Lower lobe of right lung (tissue), 2 donors: Measurements from ENCODE around the gene PRPS1L1. TPM values are rescaled to one million over a fixed set of nuclear protein-coding genes. Genes with fewer than 3 reads are reported as not detected.

Source experiments
- ATAC-seq, 2 donors: fragments of 200-7000 bp; cut with Tn5 transposase; one replicate each; pipeline ENCODE4 v1.9.1; 2020 to 2022; ENCODE audit warnings: mild to moderate bottlenecking in 2 of 2, moderate library complexity in 2 of 2
- DNase-seq: peaks from one replicate; pipeline ENCODE4 v3.0.0-alpha.2; 2020
- H3K27ac ChIP-seq: fragments of 200-600 bp; one replicate; pipeline ENCODE4 v1.8.0; 2022
- H3K27me3 ChIP-seq: fragments of 200-600 bp; one replicate; pipeline ENCODE4 v1.8.0; 2022; ENCODE audit warnings: low read depth
- H3K36me3 ChIP-seq: fragments of 200-600 bp; one replicate; pipeline ENCODE4 v1.8.0; 2022; ENCODE audit warnings: mild to moderate bottlenecking
- H3K4me1 ChIP-seq: fragments of 200-600 bp; one replicate; pipeline ENCODE4 v1.8.0; 2022
- H3K4me3 ChIP-seq: fragments of 200-600 bp; one replicate; pipeline ENCODE4 v1.8.0; 2022; ENCODE audit warnings: mild to moderate bottlenecking
- H3K9me3 ChIP-seq: fragments of 200-600 bp; one replicate; pipeline ENCODE4 v1.8.0; 2022
- CTCF ChIP-seq: fragments of 200-600 bp; IDR thresholded peaks from one replicate; pipeline ENCODE4 v1.8.0; 2022; ENCODE audit warnings: antibody characterized with exemption, mild to moderate bottlenecking
- intact Hi-C: fragments of 100-400 bp; cut with DNase I; formaldehyde crosslinking; loops from one replicate; pipeline ENCODE4 v1.11.0; 2022
- total RNA-seq: library from RNA; stranded (reverse); fragmentation: NEBNext Ultra II Directional; extraction: Animal tissue kit (Norgen Biotek cat#: 25700); gene quantifications from one replicate; pipeline ENCODE4 v1.2.1, GENCODE V29; 2021
- donor health status: DM: no; HTN: yes; CAD: no; lungs with severe emphysema.

The PRPS1L1 gene
- total RNA-seq, 1 donor from 2014 or later = not detected

- Histone ChIP-seq H3K27me3 (no peaks in the 10 kb centered on the region), H3K9me3 (no peaks in the 10 kb centered on the region), H3K4me3 (no peak overlapping the region), H3K27ac (no peak overlapping the region), H3K36me3 (no peaks in the 10 kb centered on the region), H3K4me1 (no peaks in the 10 kb centered on the region)
- no peak for ATAC-seq
- no peak for DNase-seq
- no peak for TF ChIP-seq CTCF
- intact Hi-C loops = no loop called here
Observed at GRCh38 chr7:18045171-18045570, 17.5 kb upstream of the PRPS1L1 start.

- H3K36me3 ChIP-seq = no peaks in the 10 kb centered on the region
- DNase-seq (no peak), ATAC-seq (no peak)
- no peaks in the 10 kb centered on the region for H3K9me3 ChIP-seq
- no peaks in the 10 kb centered on the region for H3K27me3 ChIP-seq
- TF ChIP-seq CTCF = no peak
- intact Hi-C loops = no loop called here
- H3K27ac ChIP-seq = no peak overlapping the region
- no peaks in the 10 kb centered on the region for H3K4me1 ChIP-seq
- no peak overlapping the region for H3K4me3 ChIP-seq
Observed at GRCh38 chr7:18041191-18041590, 13.5 kb upstream of the PRPS1L1 start.

GRCh38 chr7:18040196-18040595 lies 12.6 kb upstream of the PRPS1L1 start:
- no peak for DNase-seq
- no peak for ATAC-seq
- no peak overlapping the region for H3K27ac ChIP-seq
- H3K36me3 ChIP-seq = no peaks in the 10 kb centered on the region
- no peaks in the 10 kb centered on the region for H3K4me1 ChIP-seq
- intact Hi-C loops = no loop called here
- no peaks in the 10 kb centered on the region for H3K9me3 ChIP-seq
- H3K27me3 ChIP-seq = no peaks in the 10 kb centered on the region
- no peak overlapping the region for H3K4me3 ChIP-seq
- no peak for TF ChIP-seq CTCF

GRCh38 chr7:18038382-18038781 lies 10.7 kb upstream of the PRPS1L1 start:
- H3K9me3 ChIP-seq = no peaks in the 10 kb centered on the region
- H3K27ac ChIP-seq = no peak overlapping the region
- intact Hi-C loops = no loop called here
- ATAC-seq = no peak
- H3K4me1 ChIP-seq = no peaks in the 10 kb centered on the region
- no peaks in the 10 kb centered on the region for H3K27me3 ChIP-seq
- H3K36me3 ChIP-seq = no peaks in the 10 kb centered on the region
- H3K4me3 ChIP-seq = no peak overlapping the region
- DNase-seq = no peak
- no peak for TF ChIP-seq CTCF

- no peak for TF ChIP-seq CTCF
- intact Hi-C loops = no loop called here
- no peak for DNase-seq
Observed at GRCh38 chr7:18037609-18038008, 10.0 kb upstream of the PRPS1L1 start.

GRCh38 chr7:18036783-18037182 lies 9.1 kb upstream of the PRPS1L1 start:
- TF ChIP-seq CTCF = no peak
- no peaks in the 10 kb centered on the region for H3K27me3 ChIP-seq
- no peaks in the 10 kb centered on the region for H3K9me3 ChIP-seq
- no peaks in the 10 kb centered on the region for H3K36me3 ChIP-seq
- no peak overlapping the region for H3K27ac ChIP-seq
- intact Hi-C loops = no loop called here
- no peak overlapping the region for H3K4me3 ChIP-seq
- DNase-seq (no peak), ATAC-seq (no peak)
- H3K4me1 ChIP-seq = no peaks in the 10 kb centered on the region

More at GRCh38 chr7:18037609-18038008, 10.0 kb upstream of the PRPS1L1 start:
- no peaks in the 10 kb centered on the region for H3K9me3 ChIP-seq
- ATAC-seq = no peak
- H3K27ac ChIP-seq = no peak overlapping the region
- no peaks in the 10 kb centered on the region for H3K4me1 ChIP-seq
- H3K27me3 ChIP-seq = no peaks in the 10 kb centered on the region
- H3K36me3 ChIP-seq = no peaks in the 10 kb centered on the region
- H3K4me3 ChIP-seq = no peak overlapping the region
